ENCODE data around the gene AGXT2. TPM values are rescaled to one million over a fixed set of nuclear protein-coding genes. Genes with fewer than 3 reads are reported as not detected.

Gene AGXT2
- total RNA-seq = not detected
- long read RNA-seq = 0 reads

- H3K9me3 ChIP-seq (replicated peaks) = peaks cover 6% of the 10 kb centered on the region
- H3K4me3 ChIP-seq = no peak within 1 kb of the TSS
- DNase-seq = no peak
- no peak within 1 kb of the TSS for H3K27ac ChIP-seq (replicated peaks)
- H3K4me1 ChIP-seq = no peaks in the 10 kb centered on the region
- peaks cover 55% of the 10 kb centered on the region for H3K27me3 ChIP-seq (ENCODE audit: low read depth)
- intact Hi-C loops (cut with micrococcal nuclease) = no loop called here
- no peaks in the 10 kb centered on the region for H3K36me3 ChIP-seq
- TF ChIP-seq, protein P1, sequence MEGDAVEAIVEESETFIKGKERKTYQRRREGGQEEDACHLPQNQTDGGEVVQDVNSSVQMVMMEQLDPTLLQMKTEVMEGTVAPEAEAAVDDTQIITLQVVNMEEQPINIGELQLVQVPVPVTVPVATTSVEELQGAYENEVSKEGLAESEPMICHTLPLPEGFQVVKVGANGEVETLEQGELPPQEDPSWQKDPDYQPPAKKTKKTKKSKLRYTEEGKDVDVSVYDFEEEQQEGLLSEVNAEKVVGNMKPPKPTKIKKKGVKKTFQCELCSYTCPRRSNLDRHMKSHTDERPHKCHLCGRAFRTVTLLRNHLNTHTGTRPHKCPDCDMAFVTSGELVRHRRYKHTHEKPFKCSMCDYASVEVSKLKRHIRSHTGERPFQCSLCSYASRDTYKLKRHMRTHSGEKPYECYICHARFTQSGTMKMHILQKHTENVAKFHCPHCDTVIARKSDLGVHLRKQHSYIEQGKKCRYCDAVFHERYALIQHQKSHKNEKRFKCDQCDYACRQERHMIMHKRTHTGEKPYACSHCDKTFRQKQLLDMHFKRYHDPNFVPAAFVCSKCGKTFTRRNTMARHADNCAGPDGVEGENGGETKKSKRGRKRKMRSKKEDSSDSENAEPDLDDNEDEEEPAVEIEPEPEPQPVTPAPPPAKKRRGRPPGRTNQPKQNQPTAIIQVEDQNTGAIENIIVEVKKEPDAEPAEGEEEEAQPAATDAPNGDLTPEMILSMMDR (IDR thresholded peaks at IDR 0.05; ENCODE audit: borderline replicate concordance) = no peak
These were observed at the start of gene AGXT2 for GRCh38 chr5:35047785-35048404. AGXT2 (minus strand) TSS chr5:35047949; CDS start chr5:35047892, 57 bp downstream.

DNA sequence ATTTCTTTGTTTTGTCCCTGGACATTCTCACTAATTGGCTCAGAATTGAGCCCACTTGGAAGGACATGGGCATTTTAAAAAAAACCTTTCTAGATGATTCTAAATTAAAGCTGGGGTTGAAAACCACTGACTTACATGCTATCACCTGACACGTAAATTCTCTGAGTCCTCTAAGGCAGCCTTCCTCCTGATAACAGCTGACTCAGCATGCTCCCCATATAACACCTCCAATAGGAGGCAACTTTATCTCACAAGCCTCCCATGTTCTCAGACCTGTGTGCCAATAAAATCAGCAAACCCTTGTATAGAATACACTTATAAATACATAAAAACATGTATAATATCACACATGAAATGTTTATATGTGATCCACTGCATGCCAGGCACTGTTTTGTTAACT, 49.2 kb upstream of the AGXT2 start:
- DNase-seq = no peak
- TF ChIP-seq, protein P1 (IDR thresholded peaks at IDR 0.05; ENCODE audit: borderline replicate concordance) = no peak
- no peak overlapping the region for H3K4me3 ChIP-seq
- H3K27me3 ChIP-seq (ENCODE audit: low read depth) = peaks cover 19% of the 10 kb centered on the region
- intact Hi-C loops (cut with micrococcal nuclease) = no loop called here
- H3K9me3 ChIP-seq (replicated peaks) = no peaks in the 10 kb centered on the region
- no peak overlapping the region for H3K27ac ChIP-seq (replicated peaks)
- H3K4me1 ChIP-seq = no peaks in the 10 kb centered on the region
- H3K36me3 ChIP-seq = no peaks in the 10 kb centered on the region

- no peaks in the 10 kb centered on the region for H3K4me1 ChIP-seq
- peaks cover 19% of the 10 kb centered on the region for H3K27me3 ChIP-seq (ENCODE audit: low read depth)
- H3K9me3 ChIP-seq (replicated peaks) = no peaks in the 10 kb centered on the region
- no peak overlapping the region for H3K27ac ChIP-seq (replicated peaks)
- DNase-seq = no peak
- no peak overlapping the region for H3K4me3 ChIP-seq
- intact Hi-C loops (cut with micrococcal nuclease) = no loop called here
- no peaks in the 10 kb centered on the region for H3K36me3 ChIP-seq
- TF ChIP-seq, protein P1 (IDR thresholded peaks at IDR 0.05; ENCODE audit: borderline replicate concordance) = no peak
These were observed 48.5 kb upstream of the AGXT2 start for GRCh38 chr5:35096216-35096615.

- no peaks in the 10 kb centered on the region for H3K4me1 ChIP-seq
- peaks cover 19% of the 10 kb centered on the region for H3K27me3 ChIP-seq (ENCODE audit: low read depth)
- no peak overlapping the region for H3K4me3 ChIP-seq
- DNase-seq = no peak
- no peaks in the 10 kb centered on the region for H3K9me3 ChIP-seq (replicated peaks)
- intact Hi-C loops (cut with micrococcal nuclease) = no loop called here
- H3K27ac ChIP-seq (replicated peaks) = no peak overlapping the region
- TF ChIP-seq, protein P1 (IDR thresholded peaks at IDR 0.05; ENCODE audit: borderline replicate concordance) = no peak
- H3K36me3 ChIP-seq = no peaks in the 10 kb centered on the region
These were observed 47.6 kb upstream of the AGXT2 start for GRCh38 chr5:35095366-35095765.

- intact Hi-C loops (cut with micrococcal nuclease) = no loop called here
- TF ChIP-seq, protein P1 (IDR thresholded peaks at IDR 0.05; ENCODE audit: borderline replicate concordance) = no peak
- no peaks in the 10 kb centered on the region for H3K36me3 ChIP-seq
- H3K9me3 ChIP-seq (replicated peaks) = no peaks in the 10 kb centered on the region
- H3K27ac ChIP-seq (replicated peaks) = no peak overlapping the region
- peaks cover 19% of the 10 kb centered on the region for H3K27me3 ChIP-seq (ENCODE audit: low read depth)
- H3K4me1 ChIP-seq = no peaks in the 10 kb centered on the region
- no peak overlapping the region for H3K4me3 ChIP-seq
- DNase-seq = no peak
These were observed 47.2 kb upstream of the AGXT2 start for GRCh38 chr5:35094948-35095347.
